ENCODE results near the gene LMLN.
A peak's percentile ranks its signal among the peaks of the same experiment; 100 is the strongest.
"Not testable (repeated sequence)": the region's sequence is repeated elsewhere in the genome, so short reads cannot be mapped to it uniquely, and the experiment has no call there.

The LMLN gene

DNA sequence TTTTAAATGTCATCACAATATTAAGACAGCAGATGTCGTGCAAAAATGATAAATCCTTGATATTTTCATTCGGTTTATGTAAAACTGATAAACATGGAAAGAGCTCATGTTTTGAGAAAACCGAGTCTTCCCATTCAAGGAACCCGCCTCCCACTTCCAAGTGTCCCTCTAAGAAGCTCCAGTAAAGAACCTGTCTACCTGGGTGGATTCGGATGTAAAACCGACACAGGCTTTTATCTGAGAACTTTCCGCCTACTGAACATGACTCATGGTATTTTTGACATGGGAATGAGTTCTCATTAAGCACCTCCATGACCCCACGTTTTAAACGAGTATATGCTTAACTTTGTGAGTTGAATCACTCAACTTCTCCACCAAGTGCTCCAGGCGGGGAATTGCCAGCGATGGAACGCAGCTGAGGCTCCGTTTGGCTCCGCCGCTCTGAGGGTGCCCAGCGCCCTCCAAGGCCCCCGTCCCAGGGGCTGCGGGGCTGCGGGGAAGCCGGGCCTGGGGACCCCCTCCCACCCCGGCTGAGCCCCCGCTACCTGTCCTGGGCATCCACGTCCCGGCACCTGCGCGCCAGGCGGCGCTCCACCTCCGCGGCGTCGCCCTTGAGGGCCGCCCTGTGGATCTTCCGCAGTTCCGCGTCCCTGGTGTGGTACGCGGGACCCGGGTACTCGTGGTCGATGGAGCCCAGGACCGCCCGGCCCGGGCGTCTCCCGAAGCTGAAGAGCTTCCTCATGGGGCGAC is 119.9 kb downstream of the LMLN start:
- DNase-seq (ENCODE audit: low spot score): peak; percentile 35

DNA sequence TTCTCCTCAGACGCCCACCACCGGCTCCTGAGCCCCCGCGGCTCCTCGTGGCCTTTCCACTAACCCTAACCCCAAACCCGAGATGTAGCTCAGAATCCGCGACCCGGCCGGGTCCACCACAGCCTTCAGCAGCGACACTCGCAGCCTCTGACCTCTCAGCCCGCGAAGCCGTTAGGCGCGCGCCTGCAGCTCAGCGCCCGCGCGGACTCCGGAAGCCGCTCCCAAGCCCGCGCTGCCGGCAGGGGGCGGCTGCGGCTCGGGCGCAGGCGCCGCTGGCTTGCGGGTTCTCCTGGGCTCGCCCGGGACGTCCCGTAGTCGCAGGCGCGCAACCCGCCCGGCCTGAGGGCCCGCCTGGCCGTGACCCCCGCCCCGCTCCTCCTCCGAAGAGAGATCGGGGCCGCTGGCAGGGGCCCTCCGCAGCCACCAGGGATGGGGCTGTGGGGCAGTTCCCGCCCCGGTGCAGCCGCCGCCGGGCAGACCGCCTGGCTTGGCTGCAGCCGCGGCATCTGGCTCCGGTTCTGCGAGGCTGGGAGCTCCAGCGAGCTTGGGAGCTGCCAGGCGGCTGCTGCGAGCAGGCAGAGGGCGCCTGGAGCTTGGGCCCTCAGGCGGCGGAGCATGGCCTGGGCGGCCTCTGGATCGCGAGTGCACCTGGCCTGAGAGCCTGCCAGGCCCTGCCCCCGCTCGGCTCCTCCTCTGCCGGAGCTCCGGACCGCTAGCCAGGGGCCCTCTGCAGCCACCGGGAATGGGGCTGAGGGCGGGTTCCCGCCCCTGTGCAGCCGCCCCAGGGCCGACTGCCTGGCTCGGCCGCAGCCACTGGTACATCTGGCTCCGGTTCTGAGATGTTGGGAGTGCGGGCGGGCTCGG is 120.7 kb downstream of the LMLN start:
- DNase-seq (ENCODE audit: low spot score): peak; percentile 83

DNA sequence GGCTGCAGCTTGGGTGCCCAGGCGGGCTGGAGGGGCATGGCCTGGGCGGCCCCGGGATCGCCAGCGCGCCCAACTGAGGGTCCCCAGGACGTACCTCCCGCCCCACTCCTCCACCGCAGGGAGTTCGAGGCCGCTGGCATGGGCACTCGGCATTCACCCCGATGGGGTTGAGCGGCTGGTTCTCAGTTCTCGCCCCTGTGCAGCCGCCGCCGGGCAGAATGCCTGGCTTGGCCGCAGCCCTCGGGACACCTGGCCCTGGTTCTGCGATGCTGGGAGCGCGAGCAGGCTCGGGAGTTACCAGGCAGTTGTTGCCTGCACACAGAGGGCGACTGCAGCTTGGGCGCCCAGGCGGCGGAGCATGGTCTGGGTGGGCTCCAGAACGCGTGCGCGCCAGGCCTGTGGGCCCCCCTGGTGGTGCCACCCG is 121.4 kb downstream of the LMLN start:
- DNase-seq (ENCODE audit: low spot score): no peak

GRCh38 chr3:198082226-198082625 is 122.2 kb downstream of the LMLN start:
- DNase-seq (ENCODE audit: low spot score): not testable (repeated sequence)

- DNase-seq (ENCODE audit: low spot score): no peak
Measured at GRCh38 chr3:198088421-198088955, 128.5 kb downstream of the LMLN start.

DNA sequence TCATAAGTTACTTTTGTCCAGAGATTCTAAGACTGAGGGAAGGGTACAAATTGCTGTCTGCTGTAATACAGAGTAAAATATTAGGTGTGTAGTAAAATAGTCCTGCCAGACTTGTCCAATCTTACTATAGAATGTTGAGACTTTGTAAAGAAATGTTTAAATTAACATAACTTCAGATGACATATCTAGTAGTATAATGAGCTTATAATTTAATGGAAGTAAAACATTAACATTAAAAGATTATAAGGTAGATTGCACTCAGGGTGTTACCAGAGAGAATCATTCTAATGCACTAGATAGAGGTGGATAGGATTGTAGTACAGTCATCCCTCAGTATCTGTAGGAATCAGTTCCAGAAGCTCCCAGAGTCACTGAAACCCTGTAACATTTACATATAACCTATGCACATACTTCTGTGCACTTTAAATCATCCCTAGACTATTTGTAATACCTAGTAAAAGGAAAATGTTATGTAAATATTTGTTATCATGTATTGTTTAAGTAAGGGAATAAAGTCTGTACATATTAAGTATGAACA is 130.8 kb downstream of the LMLN start:
- DNase-seq (ENCODE audit: low spot score): no peak

DNA sequence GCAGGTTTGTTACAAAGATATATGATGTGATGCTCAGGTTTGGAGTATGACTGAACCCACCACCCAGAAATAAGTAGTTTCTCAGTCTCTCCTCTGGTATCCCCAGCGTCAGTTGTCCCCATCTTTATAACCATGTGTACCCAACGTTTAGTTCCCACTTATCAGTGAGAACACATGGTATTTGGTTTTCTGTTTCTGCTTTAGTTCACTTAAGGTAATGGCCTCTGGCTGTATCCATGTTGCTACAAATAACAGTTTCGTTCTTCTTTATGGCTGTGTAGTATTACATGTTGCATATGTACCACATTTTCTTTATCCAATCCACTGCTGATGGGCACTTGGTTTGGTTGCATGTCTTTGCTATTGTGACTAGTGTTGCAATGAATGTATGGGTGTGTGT is 132.3 kb downstream of the LMLN start:
- no peak for DNase-seq (ENCODE audit: low spot score)

DNA sequence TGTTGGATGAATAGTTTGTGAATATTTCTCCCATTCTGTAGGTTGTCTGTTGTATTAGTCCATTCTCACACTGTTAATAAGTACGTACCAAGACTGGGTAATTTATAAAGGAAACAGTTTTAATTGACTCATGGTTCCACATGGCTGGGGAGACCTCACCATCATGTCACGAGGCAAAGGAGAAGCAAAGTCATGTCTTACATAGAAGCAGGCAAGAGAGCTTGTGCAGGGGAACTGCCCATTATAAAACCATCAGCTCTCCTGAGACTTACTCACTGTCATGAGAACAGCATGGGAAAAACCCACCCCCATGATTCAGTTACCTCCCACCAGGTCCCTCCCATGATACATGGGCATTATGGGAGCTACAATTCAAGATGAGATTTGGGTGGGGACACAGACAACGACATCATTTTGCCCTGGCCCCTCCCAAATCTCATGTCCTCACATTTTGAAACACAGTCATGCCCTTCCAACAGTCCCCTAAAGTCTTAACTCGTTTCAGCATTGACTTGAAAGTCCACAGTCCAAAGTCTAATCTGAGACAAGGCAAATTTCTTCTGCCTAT is 133.2 kb downstream of the LMLN start:
- no peak for DNase-seq (ENCODE audit: low spot score)
